Liver (tissue), 9 donors: ENCODE data around the gene KRT83. TPM values are rescaled to one million over a fixed set of nuclear protein-coding genes. Genes with fewer than 3 reads are reported as not detected.

Experiments used
- DNase-seq: peaks from one replicate; pipeline ENCODE4 v3.0.0-alpha.2; 2017; ENCODE audit warnings: low spot score
- H3K27ac ChIP-seq, 2 donors: one replicate each; pipeline ENCODE4 v1.7.0; 2013; ENCODE audit warnings: inconsistent platforms in 2 of 2, low read length in 2 of 2, control low read depth in 1 of 2, low read depth in 1 of 2, mild to moderate bottlenecking in 1 of 2
- H3K27me3 ChIP-seq, 4 donors: one replicate each; pipeline versions ENCODE4 v1.6.1 to v1.7.0; 2013; ENCODE audit warnings: low read length in 3 of 4, inconsistent platforms in 1 of 4, mild to moderate bottlenecking in 1 of 4, moderate library complexity in 1 of 4; ENCODE audit not compliant: control insufficient read depth in 4 of 4, insufficient read depth in 4 of 4
- H3K36me3 ChIP-seq, 4 donors: one replicate each; pipeline versions ENCODE4 v1.6.1 to v1.7.0; 2013; ENCODE audit warnings: low read length in 3 of 4, mild to moderate bottlenecking in 3 of 4, low read depth in 1 of 4, moderate library complexity in 1 of 4; ENCODE audit not compliant: control insufficient read depth in 4 of 4, insufficient read depth in 3 of 4
- H3K4me1 ChIP-seq, 4 donors: one replicate each; pipeline versions ENCODE4 v1.6.1 to v1.7.0; 2013; ENCODE audit warnings: low read length in 3 of 4, mild to moderate bottlenecking in 3 of 4, moderate library complexity in 1 of 4; ENCODE audit not compliant: control insufficient read depth in 4 of 4, insufficient read depth in 4 of 4
- H3K4me3 ChIP-seq, 3 donors: one replicate each; pipeline versions ENCODE4 v1.6.1 to v1.7.0; 2013; ENCODE audit warnings: low read length in 3 of 3, control low read depth in 1 of 3, low read depth in 1 of 3, mild to moderate bottlenecking in 1 of 3
- H3K9ac ChIP-seq, 2 donors: one replicate each; pipeline ENCODE4 v1.7.0; 2013; ENCODE audit warnings: low read length in 2 of 2, mild to moderate bottlenecking in 2 of 2, moderate library complexity in 2 of 2, control low read depth in 1 of 2, low read depth in 1 of 2
- H3K9me3 ChIP-seq, 4 donors: one replicate each; pipeline versions ENCODE4 v1.6.1 to v1.7.0; 2013; ENCODE audit warnings: low read length in 3 of 4; ENCODE audit not compliant: control insufficient read depth in 4 of 4
- ATF3 ChIP-seq: IDR thresholded peaks from 2 replicates; pipeline ENCODE4 v1.6.1; 2016; ENCODE audit warnings: antibody characterized with exemption
- EGR1 ChIP-seq, 2 donors: IDR thresholded peaks; 2 replicates each; pipeline ENCODE4 v1.6.1; 2016 to 2018; ENCODE audit warnings: antibody characterized with exemption in 2 of 2, low read depth in 2 of 2
- FOXA1 ChIP-seq: IDR thresholded peaks from 2 replicates; pipeline ENCODE4 v1.6.1; 2016; ENCODE audit warnings: antibody characterized with exemption
- FOXA2 ChIP-seq: IDR thresholded peaks from 2 replicates; pipeline ENCODE4 v1.6.1; 2016; ENCODE audit warnings: antibody characterized with exemption
- GABPA ChIP-seq, 2 donors: IDR thresholded peaks in 1 of 2; conservative IDR thresholded peaks in 1 of 2; 2 replicates each; pipeline ENCODE4 v1.6.1; 2016; ENCODE audit warnings: antibody characterized with exemption in 2 of 2, mild to moderate bottlenecking in 1 of 2, moderate library complexity in 1 of 2
- HNF4G ChIP-seq: IDR thresholded peaks from 2 replicates; pipeline ENCODE4 v1.6.1; 2016; ENCODE audit warnings: antibody characterized with exemption
- MAX ChIP-seq: IDR thresholded peaks from 2 replicates; pipeline ENCODE4 v1.6.1; 2016; ENCODE audit warnings: antibody characterized with exemption
- NR2F2 ChIP-seq: IDR thresholded peaks from 2 replicates; pipeline ENCODE4 v1.6.1; 2016; ENCODE audit warnings: antibody characterized with exemption
- RAD21 ChIP-seq, 2 donors: IDR thresholded peaks; 2 replicates each; pipeline ENCODE4 v1.6.1; 2016; ENCODE audit warnings: antibody characterized with exemption in 2 of 2, mild to moderate bottlenecking in 2 of 2
- REST ChIP-seq: IDR thresholded peaks from 2 replicates; pipeline ENCODE4 v1.6.1; 2016; ENCODE audit warnings: antibody characterized with exemption, mild to moderate bottlenecking
- RXRA ChIP-seq, 2 donors: IDR thresholded peaks; 2 replicates each; pipeline ENCODE4 v1.6.1; 2017 to 2018; ENCODE audit warnings: antibody characterized with exemption in 2 of 2, mild to moderate bottlenecking in 1 of 2
- SP1 ChIP-seq: IDR thresholded peaks from 2 replicates; pipeline ENCODE4 v1.6.1; 2018; ENCODE audit warnings: antibody characterized with exemption, mild to moderate bottlenecking
- TAF1 ChIP-seq: conservative IDR thresholded peaks from 2 replicates; pipeline ENCODE4 v1.6.1; 2016; ENCODE audit warnings: antibody characterized with exemption, mild to moderate bottlenecking
- YY1 ChIP-seq: IDR thresholded peaks from 2 replicates; pipeline ENCODE4 v1.6.1; 2016; ENCODE audit warnings: antibody characterized with exemption, mild to moderate bottlenecking
- ZBTB33 ChIP-seq: IDR thresholded peaks from 2 replicates; pipeline ENCODE4 v1.6.1; 2016; ENCODE audit warnings: antibody characterized with exemption
- WGBS: extraction: QIAGEN DNeasy Blood & Tissue Kit; methylation state at CpG from one replicate; pipeline ENCODE4 v1.1.7; 2013; 5-methylcytosine and 5-hydroxymethylcytosine counted together
- polyA plus RNA-seq, 2 donors: library from polyadenylated mRNA; stranded (reverse) in 1 of 2; unstranded in 1 of 2; fragments of 200-250 nt in 1 of 2; fragments of >200 nt in 1 of 2; fragmentation: Nextera tagmentation in 1 of 2; extraction: Ambion mirVana in 1 of 2; gene quantifications; one replicate each; pipeline versions ENCODE4 v1.2.1 to v1.2.3, GENCODE V29; 2013 to 2015
- total RNA-seq, 2 donors: library from RNA; depleted of rRNA; stranded (reverse); fragments of >200 nt; gene quantifications; one replicate each; pipeline ENCODE4 v1.2.3, GENCODE V29; 2014
- donor health status: healthy.
- donor health status: healthy.
- donor health status: healthy.
- donor health status: healthy.
- donor health status: healthy.

Gene KRT83
- total RNA-seq (not detected), polyA plus RNA-seq (not detected)

GRCh38 chr12:52320784-52321400 is at the start of gene KRT83:
TSS of gene KRT83 (minus strand) at chr12:52321398. CDS start at chr12:52321335, 63 bp downstream.
- Histone ChIP-seq H3K36me3 (no peaks in the 10 kb centered on the region), H3K4me1 (no peaks in the 10 kb centered on the region), H3K4me3 (no peak within 1 kb of the TSS), H3K9ac (no peak within 1 kb of the TSS), H3K27ac (no peak within 1 kb of the TSS), H3K27me3 (peaks cover 0 to 3% (median 1%) of the 10 kb centered on the region in 4 donors), H3K9me3 (no peaks in the 10 kb centered on the region)
- TF ChIP-seq SP1 (no peak), FOXA2 (no peak), ZBTB33 (no peak), FOXA1 (no peak), YY1 (no peak), RXRA (IDR thresholded peaks at IDR 0.05) (no peak), HNF4G (no peak), ATF3 (no peak), TAF1 (no peak)
- DNase-seq: no peak
- WGBS: 72% methylated on average over 35 of the region's 35 CpGs

GRCh38 chr12:52369809-52370208 is 48.6 kb upstream of the KRT83 start:
- no peaks in the 10 kb centered on the region for H3K27me3 ChIP-seq

More at GRCh38 chr12:52369809-52370208, 48.6 kb upstream of the KRT83 start:
- H3K36me3 ChIP-seq: no peaks in the 10 kb centered on the region
- no peak overlapping the region for H3K4me3 ChIP-seq
- H3K4me1 ChIP-seq: no peaks in the 10 kb centered on the region
- DNase-seq: no peak
- no peaks in the 10 kb centered on the region for H3K9me3 ChIP-seq
- TF ChIP-seq SP1: no peak
- no peak for TF ChIP-seq REST
- TF ChIP-seq EGR1 (IDR thresholded peaks at IDR 0.05; ENCODE audit: low read depth in 2 of 2): no peak
- no peak for TF ChIP-seq GABPA (IDR thresholded peaks at IDR 0.05 in 1 of 2, conservative IDR thresholded peaks at IDR 0.05 in 1 of 2)
- TF ChIP-seq HNF4G: no peak
- no peak for TF ChIP-seq FOXA1
- no peak for TF ChIP-seq TAF1
- no peak for TF ChIP-seq RXRA (IDR thresholded peaks at IDR 0.05)
- TF ChIP-seq FOXA2: no peak
- no peak for TF ChIP-seq MAX
- TF ChIP-seq RAD21 (IDR thresholded peaks at IDR 0.05): no peak
- no peak for TF ChIP-seq ZBTB33
- no peak for TF ChIP-seq NR2F2
- no peak overlapping the region for H3K27ac ChIP-seq
- 85% methylated on average over 6 of the region's 6 CpGs for WGBS
- H3K9ac ChIP-seq: no peak overlapping the region
